IMR-90 (cell line): ENCODE results near the gene TK2. TPM values are rescaled to one million over a fixed set of nuclear protein-coding genes. Genes with fewer than 3 reads are reported as not detected.

Experiments
- ATAC-seq: fragments of 200-7000 bp; cut with Tn5 transposase; 2 replicates; pipeline ENCODE4 v1.9.1; 2020; ENCODE audit warnings: low read depth, mild to moderate bottlenecking, moderate library complexity
- BruUV-seq: library from RNA; stranded (reverse); fragments of 400-500 nt; replicated peaks from 2 replicates; lab custom pipeline; 2021; lab: Mats Ljungman, UMichigan
- CTCF ChIA-PET: fragments of 300-600 bp; formaldehyde crosslinking; extraction: SDS; loops from one replicate; lab custom pipeline; 2021; ENCODE audit warnings: antibody characterized with exemption; lab: Yijun Ruan, JAX
- POLR2A ChIA-PET: fragments of 300-600 bp; sonication (Branson Sonifier 250); formaldehyde crosslinking; loops from one replicate; lab custom pipeline; 2022; ENCODE audit warnings: antibody characterized with exemption; ENCODE audit not compliant: unreplicated experiment; lab: Charles Lee
- DNase-seq: peaks from one replicate; pipeline ENCODE4 v3.0.0; 2013
- H2AFZ ChIP-seq: replicated peaks from 2 replicates; pipeline ENCODE3; 2013; ENCODE audit warnings: low read length, mild to moderate bottlenecking; ENCODE audit not compliant: poor library complexity
- H2AK5ac ChIP-seq: 2 replicates; pipeline ENCODE4 v1.6.1; 2013; ENCODE audit warnings: low read depth, low read length, inconsistent platforms
- H2AK9ac ChIP-seq: replicated peaks from 2 replicates; pipeline ENCODE3; 2013; ENCODE audit warnings: mild to moderate bottlenecking, low read depth, low read length, moderate library complexity; ENCODE audit not compliant: poor library complexity
- H2BK120ac ChIP-seq: 2 replicates; pipeline ENCODE4 v1.6.1; 2013; ENCODE audit warnings: low read depth, low read length, inconsistent platforms
- H2BK15ac ChIP-seq: 3 replicates; pipeline ENCODE4 v1.6.1; 2013; ENCODE audit warnings: low read depth, low read length, inconsistent platforms
- H2BK20ac ChIP-seq: 2 replicates; pipeline ENCODE4 v1.6.1; 2013; ENCODE audit warnings: low read depth, mild to moderate bottlenecking, inconsistent platforms, low read length, moderate library complexity
- H2BK5ac ChIP-seq: 2 replicates; pipeline ENCODE4 v1.6.1; 2013; ENCODE audit warnings: mild to moderate bottlenecking, low read depth, low read length, inconsistent platforms; ENCODE audit not compliant: poor library complexity, severe bottlenecking
- H3K14ac ChIP-seq: replicated peaks from 2 replicates; pipeline ENCODE4 v1.6.1; 2013; ENCODE audit warnings: low read depth, low read length, inconsistent platforms
- H3K18ac ChIP-seq: 2 replicates; pipeline ENCODE4 v1.6.1; 2013; ENCODE audit warnings: low read depth, low read length, control low read depth
- H3K23ac ChIP-seq: 2 replicates; pipeline ENCODE4 v1.6.1; 2013; ENCODE audit warnings: low read depth, low read length, inconsistent platforms
- H3K27ac ChIP-seq: 2 replicates; pipeline ENCODE4 v1.5.1; 2013; ENCODE audit warnings: mild to moderate bottlenecking, control low read depth, low read length; ENCODE audit not compliant: insufficient read depth
- H3K27me3 ChIP-seq: 2 replicates; pipeline ENCODE4 v1.6.1; 2013; ENCODE audit warnings: low read length; ENCODE audit not compliant: control insufficient read depth, insufficient read depth
- H3K36me3 ChIP-seq: 2 replicates; pipeline ENCODE4 v1.6.1; 2013; ENCODE audit warnings: low read length, mixed read lengths; ENCODE audit not compliant: control insufficient read depth, insufficient read depth
- H3K4ac ChIP-seq: 2 replicates; pipeline ENCODE4 v1.6.1; 2013; ENCODE audit warnings: low read depth, low read length, inconsistent platforms
- H3K4me1 ChIP-seq: 2 replicates; pipeline ENCODE4 v1.6.1; 2013; ENCODE audit warnings: low read length, mixed read lengths; ENCODE audit not compliant: control insufficient read depth, insufficient read depth
- H3K4me2 ChIP-seq: 2 replicates; pipeline ENCODE4 v1.6.1; 2013; ENCODE audit warnings: low read depth, mild to moderate bottlenecking, control low read depth, low read length, moderate library complexity
- H3K4me3 ChIP-seq: 2 replicates; pipeline ENCODE4 v1.5.1; 2013; ENCODE audit warnings: low read depth, mild to moderate bottlenecking, control low read depth, low read length, moderate library complexity; ENCODE audit not compliant: insufficient read depth
- H3K56ac ChIP-seq: 2 replicates; pipeline ENCODE4 v1.6.1; 2013; ENCODE audit warnings: low read length, inconsistent platforms; ENCODE audit not compliant: insufficient read depth; ENCODE audit errors: extremely low read depth
- H3K79me1 ChIP-seq, 2 experiments: 2 replicates each; pipeline ENCODE4 v1.6.1; 2013; ENCODE audit warnings: low read length in 2 of 2, inconsistent platforms in 1 of 2, low read depth in 1 of 2
- H3K9ac ChIP-seq: 2 replicates; pipeline ENCODE4 v1.6.1; 2013; ENCODE audit warnings: low read depth, low read length, control low read depth
- H3K9me1 ChIP-seq: 2 replicates; pipeline ENCODE4 v1.6.1; 2013; ENCODE audit warnings: low read length, inconsistent platforms; ENCODE audit not compliant: insufficient read depth
- H3K9me3 ChIP-seq: 2 replicates; pipeline ENCODE4 v1.6.1; 2013; ENCODE audit warnings: low read length; ENCODE audit not compliant: control insufficient read depth, insufficient read depth
- H4K20me1 ChIP-seq: 2 replicates; pipeline ENCODE4 v1.6.1; 2013; ENCODE audit warnings: low read length, inconsistent platforms; ENCODE audit not compliant: insufficient read depth
- H4K5ac ChIP-seq: 2 replicates; pipeline ENCODE4 v1.6.1; 2013; ENCODE audit warnings: mild to moderate bottlenecking, low read depth, low read length, control low read depth
- H4K8ac ChIP-seq, 2 experiments: 2 replicates each; pipeline ENCODE4 v1.6.1; 2013; ENCODE audit warnings: low read depth in 2 of 2, low read length in 2 of 2, control low read depth in 1 of 2, inconsistent platforms in 1 of 2
- H4K91ac ChIP-seq: 2 replicates; pipeline ENCODE4 v1.6.1; 2013; ENCODE audit warnings: low read depth, low read length, inconsistent platforms; ENCODE audit not compliant: insufficient read depth
- BHLHE40 ChIP-seq: fragments of 150-350 bp; IDR thresholded peaks from 2 replicates; pipeline ENCODE4 v1.6.1; 2016; ENCODE audit warnings: mild to moderate bottlenecking, low read depth, low read length
- CEBPB ChIP-seq: IDR thresholded peaks from 2 replicates; pipeline ENCODE4 v1.6.1; 2012; ENCODE audit warnings: low read depth, low read length, improper control_type of control experiment
- MAZ ChIP-seq: IDR thresholded peaks from 2 replicates; pipeline ENCODE4 v1.6.1; 2012; ENCODE audit warnings: low read depth, mild to moderate bottlenecking, low read length, improper control_type of control experiment, moderate library complexity, borderline replicate concordance
- MXI1 ChIP-seq: IDR thresholded peaks from 2 replicates; pipeline ENCODE4 v1.6.1; 2012; ENCODE audit warnings: low read depth, mild to moderate bottlenecking, low read length, moderate library complexity, borderline replicate concordance
- NFE2L2 ChIP-seq: fragments of 150-350 bp; IDR thresholded peaks from 2 replicates; pipeline ENCODE4 v1.6.1; 2016; ENCODE audit warnings: low read depth, mild to moderate bottlenecking, low read length
- WGBS, 2 experiments: methylation state at CpG; one replicate each; pipeline versions ENCODE4 v1.1.5 to v1.1.7; 2013; ENCODE audit warnings: missing lambda C conversion rate in 2 of 2; ENCODE audit not compliant: insufficient read length in 1 of 2; ENCODE audit errors: extremely low coverage in 2 of 2; 5-methylcytosine and 5-hydroxymethylcytosine counted together
- dilution Hi-C: fragments of 300-500 bp; cut with HindIII; formaldehyde crosslinking; loops from one replicate; pipeline ENCODE4 v1.14.3; 2018; ENCODE audit warnings: low sequenced_read_pairs; ENCODE audit not compliant: unreplicated experiment
- in situ Hi-C: fragments of 300-500 bp; cut with MboI; formaldehyde crosslinking; loops from 3 replicates; pipeline ENCODE4 v1.14.3; 2019; ENCODE audit warnings: low sequenced_read_pairs, inconsistent platforms, mixed read lengths
- intact Hi-C: fragments of 100-400 bp; cut with micrococcal nuclease; formaldehyde crosslinking; loops from 2 replicates; pipeline ENCODE4 v1.10.0; 2022
- polyA plus RNA-seq, 3 experiments: library from polyadenylated mRNA; depleted of rRNA; stranded (reverse); fragments of >200 nt; gene quantifications; 2 replicates each; pipeline ENCODE4 v1.2.3, GENCODE V29; 2012; ENCODE audit warnings: low replicate concordance in 1 of 3
- total RNA-seq: library from RNA; depleted of rRNA; stranded (reverse); fragments of >200 nt; gene quantifications from 2 replicates; pipeline ENCODE4 v1.2.3, GENCODE V29; 2012

Gene TK2
- total and polyA plus RNA-seq, 2 of the 4 experiments (the other 2 are of a cell fraction), result 14.7 to 16.5 TPM

GRCh38 chr16:66575060-66575459 lies 25.1 kb upstream of the TK2 start:
- no peak for DNase-seq
- Histone ChIP-seq H2BK15ac (no peak overlapping the region), H2AFZ (no peak overlapping the region), H3K9me1 (peaks cover 5% of the 10 kb centered on the region), H3K4me3 (no peak overlapping the region), H2BK120ac (no peak overlapping the region), H3K27ac (no peak overlapping the region), H4K91ac (no peak overlapping the region), H4K20me1 (peaks cover 4% of the 10 kb centered on the region; the same call in 1 of the 2 replicates), H3K36me3 (peaks cover 2% of the 10 kb centered on the region; the same call in 1 of the 2 replicates), H3K23ac (no peak overlapping the region), H4K5ac (no peak overlapping the region), H2AK5ac (no peak overlapping the region), H3K27me3 (peaks cover 19% of the 10 kb centered on the region), H3K9me3 (no peaks in the 10 kb centered on the region), H3K18ac (no peak overlapping the region), H2AK9ac (no peak overlapping the region), H3K9ac (no peak overlapping the region), H3K79me1 (no peaks in the 10 kb centered on the region), H3K4me2 (no peak overlapping the region), H3K14ac (no peak overlapping the region), H2BK20ac (no peak overlapping the region), H3K4me1 (peaks cover 7% of the 10 kb centered on the region), H2BK5ac (no peak overlapping the region), H4K8ac (no peak overlapping the region), H3K4ac (no peak overlapping the region), H3K56ac (no peak overlapping the region)
- CTCF ChIA-PET, result no interaction called here
- WGBS, 2 experiments, result no CpG with 5 or more reads among the region's 3 CpGs
- POLR2A ChIA-PET, result no interaction called here
- TF ChIP-seq NFE2L2 (no peak), BHLHE40 (no peak), MAZ (no peak), CEBPB (no peak), MXI1 (no peak)
- ATAC-seq, result no peak
- in situ Hi-C loops, result no loop called here
- BruUV-seq, result no TSS peak
- dilution Hi-C loops, result no loop called here
- intact Hi-C loops, result no loop called here
